KMS-11 (cell line): ENCODE data around the gene OCEL1.

Source experiments
- H2AFZ ChIP-seq: fragments of 200-600 bp; sonication (generic); 2 replicates; pipeline ENCODE4 v1.6.1; 2016; ENCODE audit warnings: antibody characterized with exemption, mixed run types, low read depth
- H3K27ac ChIP-seq: fragments of 200-600 bp; sonication (generic); 2 replicates; pipeline ENCODE4 v1.6.1; 2016; ENCODE audit warnings: mild to moderate bottlenecking, mixed run types
- H3K27me3 ChIP-seq: fragments of 200-600 bp; sonication (generic); 2 replicates; pipeline ENCODE4 v1.6.1; 2017; ENCODE audit warnings: mild to moderate bottlenecking, low read depth, mixed run types, moderate library complexity; ENCODE audit not compliant: insufficient read depth
- H3K36me3 ChIP-seq: fragments of 200-600 bp; sonication (generic); 2 replicates; pipeline ENCODE4 v1.6.1; 2017; ENCODE audit warnings: mild to moderate bottlenecking, mixed run types; ENCODE audit not compliant: insufficient read depth
- H3K4me1 ChIP-seq: fragments of 200-600 bp; sonication (generic); 2 replicates; pipeline ENCODE4 v1.6.1; 2016; ENCODE audit warnings: mild to moderate bottlenecking, low read depth, mixed run types; ENCODE audit not compliant: poor library complexity, severe bottlenecking
- H3K4me2 ChIP-seq: fragments of 200-600 bp; sonication (generic); 2 replicates; pipeline ENCODE4 v1.7.0; 2016; ENCODE audit warnings: mild to moderate bottlenecking, mixed run types
- H3K4me3 ChIP-seq: fragments of 200-600 bp; sonication (generic); IDR thresholded peaks from 2 replicates; pipeline ENCODE4 v1.6.1; 2017; ENCODE audit warnings: low read depth, low read length, mixed read lengths; ENCODE audit not compliant: insufficient read depth
- H3K79me2 ChIP-seq: fragments of 200-600 bp; sonication (generic); 2 replicates; pipeline ENCODE4 v1.6.1; 2016; ENCODE audit warnings: low read depth, mixed run types; ENCODE audit not compliant: insufficient read depth
- H3K9ac ChIP-seq: fragments of 200-600 bp; sonication (generic); 2 replicates; pipeline ENCODE4 v1.6.1; 2016; ENCODE audit warnings: mild to moderate bottlenecking, mixed run types
- H4K20me1 ChIP-seq: fragments of 200-600 bp; sonication (generic); 2 replicates; pipeline ENCODE4 v1.6.1; 2016; ENCODE audit warnings: mild to moderate bottlenecking, mixed run types; ENCODE audit not compliant: insufficient read depth
- TF ChIP-seq, protein P1 (sequence below): fragments of 200-600 bp; sonication (generic); conservative IDR thresholded peaks from 2 replicates; pipeline ENCODE4 v1.6.1; 2017; ENCODE audit warnings: low read depth, mild to moderate bottlenecking, antibody characterized with exemption, low read length, moderate library complexity, mixed read lengths

Gene OCEL1

DNA sequence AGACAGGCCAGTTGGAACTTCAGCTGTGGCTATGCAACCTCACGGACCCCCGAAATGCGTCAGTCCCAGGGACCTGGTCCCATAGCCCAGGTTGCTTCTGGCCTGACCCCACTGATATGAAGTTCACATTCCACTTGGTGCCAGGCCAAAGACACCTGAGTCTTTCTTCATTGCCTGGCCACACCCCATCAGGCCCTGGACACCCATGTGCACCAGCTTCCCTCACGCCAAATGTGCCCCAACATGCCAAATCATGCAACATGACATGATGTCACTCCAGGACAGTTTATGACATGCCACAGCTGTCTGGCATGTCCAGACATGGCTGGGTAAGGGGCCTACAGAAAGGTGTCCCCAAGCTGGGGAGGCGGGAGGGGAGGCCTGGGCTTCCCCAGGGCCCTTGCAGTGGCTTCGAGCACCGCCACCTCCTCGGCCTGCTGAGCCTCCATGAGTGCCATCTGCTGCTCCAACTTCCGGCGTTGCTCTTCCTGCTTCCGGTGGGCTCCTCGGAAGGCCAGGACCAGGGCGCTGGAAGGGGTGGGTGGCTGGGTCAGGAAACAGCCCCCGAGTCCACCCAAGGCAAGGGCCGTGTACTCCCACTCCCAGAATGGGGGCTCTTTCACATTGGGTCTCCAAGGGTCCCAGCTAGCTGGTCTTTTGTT lies 24.0 kb downstream of the OCEL1 start:
- Histone ChIP-seq H3K79me2 (no peaks in the 10 kb centered on the region), H3K4me2 (no peak overlapping the region), H3K27ac (no peak overlapping the region), H3K4me1 (peaks cover 10% of the 10 kb centered on the region), H3K27me3 (no peaks in the 10 kb centered on the region; the same call in 1 of the 2 replicates), H3K9ac (no peak overlapping the region), H3K36me3 (no peaks in the 10 kb centered on the region), H4K20me1 (no peaks in the 10 kb centered on the region), H2AFZ (no peak overlapping the region), H3K4me3 (no peak overlapping the region)
- TF ChIP-seq, protein P1, sequence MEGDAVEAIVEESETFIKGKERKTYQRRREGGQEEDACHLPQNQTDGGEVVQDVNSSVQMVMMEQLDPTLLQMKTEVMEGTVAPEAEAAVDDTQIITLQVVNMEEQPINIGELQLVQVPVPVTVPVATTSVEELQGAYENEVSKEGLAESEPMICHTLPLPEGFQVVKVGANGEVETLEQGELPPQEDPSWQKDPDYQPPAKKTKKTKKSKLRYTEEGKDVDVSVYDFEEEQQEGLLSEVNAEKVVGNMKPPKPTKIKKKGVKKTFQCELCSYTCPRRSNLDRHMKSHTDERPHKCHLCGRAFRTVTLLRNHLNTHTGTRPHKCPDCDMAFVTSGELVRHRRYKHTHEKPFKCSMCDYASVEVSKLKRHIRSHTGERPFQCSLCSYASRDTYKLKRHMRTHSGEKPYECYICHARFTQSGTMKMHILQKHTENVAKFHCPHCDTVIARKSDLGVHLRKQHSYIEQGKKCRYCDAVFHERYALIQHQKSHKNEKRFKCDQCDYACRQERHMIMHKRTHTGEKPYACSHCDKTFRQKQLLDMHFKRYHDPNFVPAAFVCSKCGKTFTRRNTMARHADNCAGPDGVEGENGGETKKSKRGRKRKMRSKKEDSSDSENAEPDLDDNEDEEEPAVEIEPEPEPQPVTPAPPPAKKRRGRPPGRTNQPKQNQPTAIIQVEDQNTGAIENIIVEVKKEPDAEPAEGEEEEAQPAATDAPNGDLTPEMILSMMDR: no peak

DNA sequence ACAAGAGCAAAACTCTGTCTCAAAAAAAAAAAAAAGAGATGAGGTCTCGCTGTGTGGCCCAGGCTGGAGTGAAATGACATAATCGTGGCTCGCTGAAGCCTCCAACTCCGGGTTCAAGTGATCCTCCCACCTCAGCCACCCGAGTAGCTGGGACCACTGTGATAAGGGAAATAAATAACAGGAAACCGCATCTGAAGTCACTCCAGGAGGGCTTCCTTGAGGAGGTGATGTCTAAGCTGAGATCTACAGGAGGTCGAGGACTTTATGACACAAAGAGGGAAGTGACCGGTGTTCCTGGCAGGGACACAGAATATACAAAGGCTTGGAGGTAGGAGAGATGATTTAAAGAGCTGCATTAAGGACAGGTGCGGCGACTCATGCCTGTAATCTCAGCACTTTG lies 28.6 kb downstream of the OCEL1 start:
- TF ChIP-seq, protein P1: no peak
- Histone ChIP-seq H3K4me1 (no peaks in the 10 kb centered on the region), H2AFZ (no peak overlapping the region), H3K9ac (no peak overlapping the region), H3K27me3 (no peaks in the 10 kb centered on the region; the same call in 1 of the 2 replicates), H3K79me2 (no peaks in the 10 kb centered on the region), H3K4me3 (no peak overlapping the region), H3K27ac (no peak overlapping the region), H3K36me3 (no peaks in the 10 kb centered on the region), H3K4me2 (no peak overlapping the region), H4K20me1 (no peaks in the 10 kb centered on the region)

DNA sequence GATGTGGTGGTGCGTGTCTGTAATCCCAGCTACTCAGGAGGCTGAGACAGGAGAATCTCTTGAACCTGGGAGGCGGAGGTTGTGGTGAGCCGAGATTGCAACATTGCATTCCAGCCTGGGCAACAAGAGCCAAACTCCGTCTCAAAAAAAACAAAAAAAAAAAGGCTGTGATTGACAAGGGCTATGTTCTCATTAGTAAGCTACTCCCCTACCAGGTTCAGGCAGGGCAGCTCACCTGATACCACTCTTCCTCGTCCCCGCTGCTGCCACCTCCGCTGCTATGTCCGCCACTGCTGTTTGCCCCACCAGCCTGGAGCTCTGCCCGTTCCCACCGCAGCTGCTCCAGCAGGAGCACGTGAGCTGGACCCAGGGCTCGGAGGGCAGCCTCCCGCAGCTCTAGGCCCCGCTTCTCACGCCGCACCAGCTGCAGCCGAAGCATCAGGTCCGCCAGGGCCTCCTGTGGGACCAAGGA lies 29.2 kb downstream of the OCEL1 start:
- TF ChIP-seq, protein P1: no peak
- no peak overlapping the region for H3K27ac ChIP-seq
- H3K9ac ChIP-seq: no peak overlapping the region
- no peaks in the 10 kb centered on the region; the same call in 1 of the 2 replicates for H3K27me3 ChIP-seq
- H3K79me2 ChIP-seq: no peaks in the 10 kb centered on the region
- H3K36me3 ChIP-seq: no peaks in the 10 kb centered on the region
- no peaks in the 10 kb centered on the region for H4K20me1 ChIP-seq
- no peak overlapping the region for H3K4me2 ChIP-seq
- no peak overlapping the region for H3K4me3 ChIP-seq
- no peaks in the 10 kb centered on the region for H3K4me1 ChIP-seq
- no peak overlapping the region for H2AFZ ChIP-seq

DNA sequence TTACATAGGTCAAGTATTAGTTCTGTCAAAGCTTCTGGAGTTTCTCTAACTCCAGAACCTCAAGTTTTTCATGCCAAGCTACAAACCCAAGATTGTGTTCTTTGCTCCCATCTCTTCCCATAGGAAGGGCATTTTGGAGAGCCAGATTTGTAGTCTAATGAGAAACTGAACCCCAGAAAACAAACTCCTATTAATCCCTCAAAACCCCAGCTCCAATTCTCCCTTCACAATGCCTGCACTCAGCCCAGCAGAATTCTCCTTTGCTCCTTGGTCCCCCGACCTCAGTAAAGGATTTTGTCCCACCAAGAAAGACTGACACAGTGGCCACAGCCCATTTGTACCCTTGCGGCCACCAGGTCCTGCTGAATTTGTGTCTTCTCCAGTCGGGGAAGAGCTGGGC lies 30.1 kb downstream of the OCEL1 start:
- no peak overlapping the region for H3K4me2 ChIP-seq
- H3K27ac ChIP-seq: no peak overlapping the region
- no peak overlapping the region for H3K9ac ChIP-seq
- no peaks in the 10 kb centered on the region; the same call in 1 of the 2 replicates for H3K27me3 ChIP-seq
- TF ChIP-seq, protein P1: no peak
- H3K4me3 ChIP-seq: no peak overlapping the region
- no peaks in the 10 kb centered on the region for H4K20me1 ChIP-seq
- no peak overlapping the region for H2AFZ ChIP-seq
- no peaks in the 10 kb centered on the region for H3K4me1 ChIP-seq
- H3K36me3 ChIP-seq: no peaks in the 10 kb centered on the region
- no peaks in the 10 kb centered on the region for H3K79me2 ChIP-seq
